ENCODE measurements around the gene RNF145.
"Not testable (repeated sequence)": the region's sequence is repeated elsewhere in the genome, so short reads cannot be mapped to it uniquely, and the experiment has no call there.

RNF145 gene, protein sequence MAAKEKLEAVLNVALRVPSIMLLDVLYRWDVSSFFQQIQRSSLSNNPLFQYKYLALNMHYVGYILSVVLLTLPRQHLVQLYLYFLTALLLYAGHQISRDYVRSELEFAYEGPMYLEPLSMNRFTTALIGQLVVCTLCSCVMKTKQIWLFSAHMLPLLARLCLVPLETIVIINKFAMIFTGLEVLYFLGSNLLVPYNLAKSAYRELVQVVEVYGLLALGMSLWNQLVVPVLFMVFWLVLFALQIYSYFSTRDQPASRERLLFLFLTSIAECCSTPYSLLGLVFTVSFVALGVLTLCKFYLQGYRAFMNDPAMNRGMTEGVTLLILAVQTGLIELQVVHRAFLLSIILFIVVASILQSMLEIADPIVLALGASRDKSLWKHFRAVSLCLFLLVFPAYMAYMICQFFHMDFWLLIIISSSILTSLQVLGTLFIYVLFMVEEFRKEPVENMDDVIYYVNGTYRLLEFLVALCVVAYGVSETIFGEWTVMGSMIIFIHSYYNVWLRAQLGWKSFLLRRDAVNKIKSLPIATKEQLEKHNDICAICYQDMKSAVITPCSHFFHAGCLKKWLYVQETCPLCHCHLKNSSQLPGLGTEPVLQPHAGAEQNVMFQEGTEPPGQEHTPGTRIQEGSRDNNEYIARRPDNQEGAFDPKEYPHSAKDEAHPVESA

DNA sequence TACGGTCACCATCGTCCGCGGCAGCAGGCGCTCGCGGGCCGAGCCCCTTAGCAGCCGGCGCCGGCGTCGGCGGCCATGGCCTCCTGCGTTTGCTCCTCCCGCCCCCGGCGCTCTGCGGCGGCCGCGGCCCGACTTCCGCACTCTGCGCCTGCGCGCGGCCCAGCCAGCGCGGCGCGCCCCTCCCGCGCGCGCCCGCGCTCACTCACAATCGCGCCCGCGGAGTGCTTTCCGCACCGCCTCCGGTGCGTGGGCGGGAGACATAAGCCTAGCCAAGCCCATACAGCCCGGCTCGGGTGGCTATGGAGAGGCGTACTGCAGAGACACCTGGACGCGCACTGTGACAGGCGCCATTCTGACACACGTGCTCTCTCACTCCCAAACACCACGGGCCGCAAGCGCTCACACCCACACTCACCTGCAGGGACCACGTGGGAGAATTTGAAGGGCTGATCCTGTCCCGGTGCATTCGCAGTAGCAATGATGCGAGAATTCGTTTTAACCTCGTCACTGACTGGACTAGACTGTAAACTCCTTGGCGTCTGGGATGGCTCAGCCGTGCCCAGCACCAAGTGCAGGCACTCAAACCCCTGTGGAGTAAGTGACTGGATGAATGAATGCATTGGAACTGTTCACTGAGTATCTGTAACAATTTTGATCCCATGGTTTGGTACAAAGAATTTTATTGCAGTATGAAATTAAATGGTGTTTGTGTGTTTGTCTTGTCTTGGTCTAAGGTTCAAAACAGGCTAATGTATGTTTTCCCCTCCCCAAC, at the start of gene RNF145:
TSS of gene RNF145 (minus strand) at position 116 of the 772 bp plus-strand sequence. CDS start 5,936 bp downstream, outside the sequence.
- DNase-seq (ENCODE audit: low spot score): peak; percentile 88

DNA sequence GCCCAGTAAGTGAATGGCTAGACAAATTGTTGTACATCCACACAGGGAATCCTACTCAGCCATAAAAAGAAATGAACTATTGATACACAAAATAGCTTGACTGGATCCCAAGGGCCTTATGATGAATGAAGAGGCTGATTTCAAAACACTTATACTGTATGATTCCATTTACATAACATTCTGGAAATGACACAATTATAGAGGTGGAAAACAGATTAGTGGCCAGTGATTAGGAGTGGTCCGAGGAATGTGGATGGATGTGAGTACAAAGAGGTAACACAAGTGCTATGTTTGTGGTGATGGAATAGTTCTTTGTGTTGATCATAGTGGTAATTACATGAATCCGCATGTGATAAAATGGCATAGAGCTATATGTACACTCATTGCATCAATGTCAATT, 49.0 kb upstream of the RNF145 start:
- no peak for DNase-seq (ENCODE audit: low spot score)

DNA sequence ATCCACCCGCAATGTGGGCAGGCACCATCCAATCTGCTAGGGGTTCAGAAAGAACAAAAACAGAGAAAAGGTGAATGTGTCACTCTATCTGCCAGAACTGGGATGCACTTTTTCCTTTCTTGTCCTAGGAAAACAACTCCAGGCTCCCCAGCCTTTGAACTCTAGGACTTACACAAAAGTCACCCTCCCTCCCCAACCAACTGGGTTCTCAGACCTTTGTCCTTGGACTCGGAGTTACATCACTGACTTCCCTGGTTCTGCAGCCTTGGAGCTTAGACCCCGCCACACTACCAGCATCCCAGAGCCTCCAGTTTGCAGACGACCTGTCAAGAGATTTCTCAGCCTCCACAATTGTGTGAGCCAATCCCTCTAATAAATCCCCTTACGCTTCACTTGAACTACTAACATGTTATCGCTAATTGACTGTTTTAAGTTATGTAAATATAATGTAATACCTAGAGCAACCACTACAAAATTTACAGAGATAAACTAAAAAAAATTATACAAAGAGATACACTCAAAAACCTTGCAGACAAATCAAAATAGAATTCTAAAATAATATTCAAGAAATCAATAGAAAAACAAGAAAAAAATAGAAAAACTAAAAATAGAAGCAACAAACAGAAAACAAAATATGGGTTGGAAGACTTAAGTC, 48.4 kb upstream of the RNF145 start:
- DNase-seq (ENCODE audit: low spot score): no peak

DNA sequence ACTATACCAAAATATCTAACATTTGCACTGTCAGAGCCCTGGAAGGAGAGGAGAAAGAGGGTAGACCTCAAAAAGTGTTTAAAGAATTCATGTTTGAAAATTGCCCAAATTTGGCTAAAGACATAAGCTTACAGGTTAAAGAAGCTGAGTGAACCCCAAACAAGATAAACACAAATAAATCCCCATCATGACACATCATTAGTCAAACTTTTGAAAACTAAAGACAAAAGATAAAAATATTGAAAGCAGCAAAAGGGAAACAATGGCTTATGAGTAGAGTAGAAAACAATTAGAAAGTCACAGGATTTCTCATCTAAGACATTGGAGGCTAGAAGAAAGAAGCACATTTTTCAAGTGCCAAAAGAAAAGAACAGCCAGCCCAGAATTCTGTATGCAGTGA, 47.7 kb upstream of the RNF145 start:
- no peak for DNase-seq (ENCODE audit: low spot score)

DNA sequence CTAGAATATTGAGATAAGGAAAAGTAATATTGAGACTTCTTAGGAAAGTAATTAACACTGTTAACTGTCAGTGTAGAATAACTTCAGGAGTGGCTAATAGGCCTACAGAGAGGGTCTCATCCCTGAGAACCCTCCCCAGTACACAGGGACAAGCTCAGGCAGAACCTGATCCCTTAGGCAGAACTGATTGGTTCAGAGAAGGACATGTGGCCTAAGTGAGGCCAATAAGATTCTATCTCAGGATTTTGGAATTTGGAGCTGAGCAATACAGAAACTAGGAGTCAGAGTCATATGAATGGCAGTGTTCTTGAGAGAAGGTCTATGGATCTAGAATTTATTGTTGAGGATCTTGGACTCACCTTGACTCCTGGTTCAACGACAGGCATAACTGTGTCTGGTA, 42.8 kb upstream of the RNF145 start:
- no peak for DNase-seq (ENCODE audit: low spot score)

- DNase-seq (ENCODE audit: low spot score): no peak
These were observed 39.8 kb upstream of the RNF145 start for GRCh38 chr5:159249158-159249557.

GRCh38 chr5:159244890-159245289, 35.5 kb upstream of the RNF145 start:
- no peak for DNase-seq (ENCODE audit: low spot score)

- DNase-seq (ENCODE audit: low spot score): no peak
These were observed 34.8 kb upstream of the RNF145 start for GRCh38 chr5:159244163-159244562.

DNA sequence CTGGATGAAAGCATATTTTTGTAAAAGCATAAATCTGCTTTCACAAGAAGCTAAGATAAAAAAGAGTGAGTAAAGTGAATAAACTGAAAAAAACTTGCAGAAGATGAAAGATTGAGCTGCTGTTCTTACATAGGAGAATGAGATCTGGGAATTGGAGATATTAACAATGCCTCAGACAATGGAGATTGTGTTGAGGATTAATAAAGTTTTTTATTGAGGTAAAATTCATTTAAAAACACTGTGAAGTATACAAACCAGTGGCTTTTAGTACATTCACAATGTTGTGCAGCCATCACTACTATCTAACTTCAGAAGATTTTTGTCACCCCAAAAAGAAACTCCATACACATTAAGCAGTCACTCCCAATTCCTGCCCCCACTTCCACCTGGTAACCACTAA, 34.0 kb upstream of the RNF145 start:
- DNase-seq (ENCODE audit: low spot score): no peak

- DNase-seq (ENCODE audit: low spot score): no peak
These were observed 33.3 kb upstream of the RNF145 start for GRCh38 chr5:159242656-159243055.

GRCh38 chr5:159241946-159242552, 32.7 kb upstream of the RNF145 start:
- DNase-seq (ENCODE audit: low spot score): no peak

GRCh38 chr5:159240301-159240870, 31.0 kb upstream of the RNF145 start:
- DNase-seq (ENCODE audit: low spot score): peak; percentile 72

DNA sequence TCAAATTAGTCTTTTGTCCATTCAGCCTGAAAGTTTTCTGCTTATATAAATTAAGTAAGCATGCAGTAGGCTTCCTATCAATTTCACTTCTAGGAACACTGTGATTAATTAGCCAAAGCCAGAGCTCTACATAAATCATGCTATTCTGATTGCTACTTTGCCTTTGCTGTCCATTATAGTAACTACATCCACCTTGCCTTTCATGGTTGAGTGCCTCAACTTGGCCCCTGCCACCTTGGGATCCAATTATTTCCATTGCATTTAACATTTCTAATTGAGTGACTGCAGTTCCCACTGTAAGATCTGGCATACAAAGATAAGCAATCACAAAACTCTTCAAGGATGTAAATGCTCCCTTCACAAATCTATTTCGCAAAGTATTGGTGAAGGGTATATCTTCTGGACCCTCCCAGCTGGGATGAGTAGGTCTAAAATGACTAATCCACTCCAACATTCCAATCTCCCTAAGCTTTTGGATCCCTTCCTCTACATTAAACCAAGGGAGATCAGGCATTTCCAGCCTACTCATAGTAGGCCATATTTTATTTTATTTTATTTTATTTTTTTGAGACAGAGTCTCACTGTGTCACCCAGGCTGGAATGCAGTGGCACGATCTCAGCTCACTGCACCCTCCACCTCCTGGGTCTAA, 26.6 kb upstream of the RNF145 start:
- DNase-seq (ENCODE audit: low spot score): not testable (repeated sequence)

DNA sequence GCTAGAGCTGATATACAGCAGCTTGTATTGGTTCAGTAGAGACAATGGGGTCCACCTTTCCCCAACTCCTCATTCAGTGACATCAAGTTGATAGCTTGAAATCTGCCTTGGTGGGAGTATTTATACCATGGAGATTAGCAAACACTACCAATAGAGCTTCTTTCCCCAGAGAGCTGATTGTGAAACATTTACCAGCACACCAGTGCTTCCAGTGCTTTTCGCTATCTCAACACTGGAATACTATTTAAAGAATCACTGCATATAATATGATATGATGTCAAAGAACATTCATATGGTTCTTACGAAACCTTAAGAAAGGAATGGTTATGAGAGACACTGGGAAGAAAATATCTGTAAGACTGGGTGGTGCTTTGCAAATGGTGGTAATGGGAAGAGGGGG, 21.8 kb upstream of the RNF145 start:
- DNase-seq (ENCODE audit: low spot score): no peak

DNA sequence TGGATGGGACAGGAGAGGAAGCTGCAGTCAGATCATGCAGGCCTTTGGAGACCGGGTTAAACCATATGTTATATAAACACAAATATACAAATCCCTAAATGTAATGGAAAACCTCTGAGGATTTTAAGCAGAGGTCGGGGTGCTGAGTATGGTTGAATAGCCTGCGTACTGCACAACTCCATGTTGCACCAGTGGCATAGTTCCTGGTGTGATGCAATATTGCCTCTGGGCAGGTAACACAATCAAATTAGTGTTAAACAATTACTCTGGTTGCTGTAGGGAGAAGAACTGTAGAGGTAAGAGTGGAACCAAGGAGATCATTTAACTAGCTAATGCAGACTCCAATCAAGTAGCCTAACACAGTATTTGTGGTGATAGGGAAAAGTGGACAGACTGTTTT, 21.3 kb upstream of the RNF145 start:
- DNase-seq (ENCODE audit: low spot score): peak; percentile 12

DNA sequence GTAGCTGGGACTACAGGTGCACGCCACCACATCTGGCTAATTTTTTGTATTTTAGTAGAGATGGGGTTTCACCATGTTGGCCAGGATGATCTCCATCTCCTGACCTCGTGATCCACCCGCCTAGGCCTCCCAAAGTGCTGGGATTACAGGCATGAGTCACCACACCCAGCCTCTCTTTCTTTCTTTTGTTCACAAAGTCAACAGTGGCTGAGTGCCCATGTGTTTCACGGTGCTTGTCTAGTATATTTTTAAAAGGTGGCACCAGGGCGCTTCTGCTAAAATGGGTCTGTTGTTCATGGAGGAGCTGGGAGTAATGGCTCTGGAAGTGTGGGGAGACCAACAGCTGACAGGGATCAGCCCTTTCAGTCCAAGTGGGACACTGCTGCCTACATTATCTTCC, 18.7 kb upstream of the RNF145 start:
- not testable (repeated sequence) for DNase-seq (ENCODE audit: low spot score)

DNA sequence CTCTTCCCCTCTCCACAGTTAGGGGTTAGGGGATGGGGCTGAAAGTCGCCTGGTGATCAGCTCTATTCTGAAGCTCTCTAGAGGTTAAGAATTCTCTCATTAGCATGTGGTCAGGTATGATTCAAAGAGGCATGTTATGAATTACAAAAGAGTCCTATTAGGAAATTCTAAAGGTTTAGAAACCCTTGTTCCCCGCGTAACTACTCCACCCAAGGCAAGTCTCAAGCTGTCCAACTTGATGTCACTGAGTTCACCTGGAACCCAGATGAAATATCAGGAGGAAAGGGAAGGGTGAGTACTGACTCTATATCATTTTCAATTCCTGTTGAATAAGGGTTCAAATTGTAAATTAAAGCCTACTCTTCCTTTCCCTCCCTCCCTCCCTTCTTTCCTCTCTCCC, 18.1 kb upstream of the RNF145 start:
- no peak for DNase-seq (ENCODE audit: low spot score)

GRCh38 chr5:159226451-159226850, 17.1 kb upstream of the RNF145 start:
- DNase-seq (ENCODE audit: low spot score): no peak

- DNase-seq (ENCODE audit: low spot score): no peak
These were observed 15.1 kb upstream of the RNF145 start for GRCh38 chr5:159224471-159224870.

DNA sequence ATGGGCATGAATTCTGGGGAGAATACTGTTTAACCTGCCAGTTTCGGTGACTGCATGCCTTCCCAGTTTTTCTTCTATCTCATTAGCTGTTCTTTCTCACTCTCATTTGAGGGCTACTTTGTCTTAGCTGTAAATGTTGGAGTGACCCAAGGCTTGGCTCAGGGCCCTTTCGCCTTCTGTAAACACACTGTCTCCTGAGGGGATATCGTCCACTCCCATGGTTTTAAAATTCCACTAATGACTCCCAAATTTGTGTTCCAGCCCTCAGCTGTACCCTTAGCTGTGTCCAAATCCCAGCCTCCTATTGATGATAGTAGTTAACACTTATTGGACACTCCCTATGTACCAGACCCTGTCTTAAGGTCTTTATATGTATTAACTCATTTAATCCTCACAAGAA, 14.1 kb upstream of the RNF145 start:
- DNase-seq (ENCODE audit: low spot score): no peak

GRCh38 chr5:159220206-159220605, 10.9 kb upstream of the RNF145 start:
- DNase-seq (ENCODE audit: low spot score): no peak

Data from LoVo (cell line).